NCI-H82 treated with DMSO at 0.1 percent for 48 hours (cell line): ENCODE data around the gene S100PBP.

Experiments
- DNase-seq: peaks from one replicate; lab custom pipeline; 2025; ENCODE audit not compliant: unreplicated experiment; lab: John Stamatoyannopoulos, UW

The S100PBP gene

DNA sequence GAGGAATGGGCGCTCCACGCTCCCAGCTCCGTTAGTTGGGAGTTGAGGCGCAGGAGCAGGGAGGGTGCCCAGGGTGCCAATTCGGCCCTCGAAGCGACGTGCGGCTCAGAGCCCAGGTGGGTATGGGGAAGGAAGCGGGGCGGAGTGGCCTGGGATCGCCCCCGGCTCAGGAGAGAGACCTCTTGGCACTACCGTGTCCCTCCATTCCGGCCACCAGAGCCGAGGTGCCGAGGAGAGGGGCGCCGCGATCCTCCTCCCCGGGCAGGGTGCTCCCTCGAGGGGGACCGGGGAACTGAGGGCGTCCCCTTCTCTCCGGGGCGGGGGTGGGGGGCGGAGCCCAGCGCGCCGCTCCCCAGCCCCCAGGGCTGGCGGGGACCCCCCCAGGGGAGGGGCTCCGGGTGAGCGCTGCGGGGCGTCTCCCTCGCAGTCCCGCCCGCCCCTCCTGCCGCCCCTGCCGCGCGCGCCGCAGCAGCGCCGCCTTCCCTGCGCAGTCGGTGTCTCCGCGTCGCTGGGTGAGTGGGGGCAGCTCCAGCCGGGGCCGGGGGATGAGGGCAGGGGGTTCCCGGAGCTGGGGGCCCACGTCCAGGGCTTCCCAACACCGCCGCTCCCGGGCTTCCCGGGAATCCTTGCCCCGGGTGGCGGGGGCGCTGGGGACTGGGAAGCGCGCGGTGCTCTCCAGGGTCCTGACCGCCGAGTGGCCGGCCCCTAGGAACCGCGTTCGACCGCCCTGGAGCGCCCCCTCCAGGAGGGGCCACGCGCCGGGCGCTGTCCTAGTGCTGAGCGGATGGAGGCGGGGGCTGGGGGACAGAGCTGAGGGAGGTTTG is 68.8 kb downstream of the S100PBP start, which contains the start of gene HPCA:
HPCA (plus strand) TSS at position 488 of the 824 bp plus-strand sequence. CDS start 2,408 bp downstream, outside the sequence.
- DNase-seq: peak; percentile 46

DNA sequence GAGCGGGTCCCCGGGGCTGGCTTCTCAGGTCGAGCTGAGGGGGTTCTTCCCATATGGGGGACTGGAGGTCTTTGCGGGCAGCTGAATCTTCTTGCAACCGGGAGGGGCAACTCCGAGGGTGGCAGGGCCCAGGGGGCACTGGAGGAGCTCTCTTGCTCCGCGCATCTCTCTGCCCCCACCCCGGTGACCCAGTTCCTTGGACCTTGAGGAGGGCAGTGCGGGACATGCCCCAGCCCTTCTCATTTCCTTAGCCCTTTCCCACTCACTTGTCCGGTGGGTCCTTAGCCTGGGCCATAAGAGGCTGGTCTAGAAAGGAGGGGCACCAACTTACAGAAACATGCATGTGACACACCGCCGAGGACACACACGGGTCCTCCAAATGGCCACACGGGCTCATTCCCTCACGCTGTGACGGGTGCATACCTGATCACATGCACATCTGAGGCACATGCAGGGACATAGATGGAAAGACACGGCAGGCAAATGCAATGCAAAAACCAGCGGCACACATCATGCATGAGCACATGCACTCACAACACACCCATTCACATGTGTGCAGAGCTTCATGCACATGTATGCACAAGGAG is 69.5 kb downstream of the S100PBP start:
- DNase-seq: no peak

DNA sequence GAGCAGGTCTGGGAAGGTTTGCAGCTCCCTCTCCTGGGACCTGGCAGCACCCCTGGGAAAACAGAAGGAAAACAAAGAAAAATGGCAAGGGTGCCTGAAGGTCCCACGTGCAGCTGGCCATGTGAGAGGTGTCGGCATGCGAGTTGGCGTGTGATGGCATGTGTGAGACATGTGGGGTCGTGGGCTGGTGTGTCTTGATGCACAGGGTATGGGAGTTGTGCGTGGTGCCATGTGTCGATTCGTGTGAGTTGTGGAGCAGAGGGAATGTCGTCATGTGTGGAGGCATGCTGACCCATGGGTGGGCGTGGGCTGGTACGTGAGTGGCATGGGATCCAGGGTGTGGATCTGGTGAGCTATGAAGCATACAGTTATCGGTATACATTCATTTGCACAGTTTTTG is 70.2 kb downstream of the S100PBP start:
- DNase-seq: no peak

DNA sequence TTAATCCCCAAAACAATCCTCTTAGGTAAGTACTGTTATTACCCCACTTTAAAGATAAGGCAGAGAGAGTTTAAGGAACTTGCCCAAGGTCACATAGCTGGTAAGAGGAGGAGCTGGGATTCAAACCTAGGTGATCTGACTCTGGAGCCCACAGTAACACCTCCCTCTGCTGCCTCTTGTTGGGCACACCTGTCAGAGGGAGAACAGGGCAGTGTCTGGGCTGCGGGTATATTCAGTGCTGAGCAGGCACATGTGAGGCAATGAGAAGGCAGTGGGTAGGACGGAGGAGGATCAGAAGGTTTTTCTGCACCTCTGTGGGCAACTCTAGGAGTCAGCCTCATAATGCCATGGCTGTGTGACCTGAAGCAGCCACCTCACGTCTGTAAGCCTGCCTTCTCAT is 70.7 kb downstream of the S100PBP start:
- no peak for DNase-seq

DNA sequence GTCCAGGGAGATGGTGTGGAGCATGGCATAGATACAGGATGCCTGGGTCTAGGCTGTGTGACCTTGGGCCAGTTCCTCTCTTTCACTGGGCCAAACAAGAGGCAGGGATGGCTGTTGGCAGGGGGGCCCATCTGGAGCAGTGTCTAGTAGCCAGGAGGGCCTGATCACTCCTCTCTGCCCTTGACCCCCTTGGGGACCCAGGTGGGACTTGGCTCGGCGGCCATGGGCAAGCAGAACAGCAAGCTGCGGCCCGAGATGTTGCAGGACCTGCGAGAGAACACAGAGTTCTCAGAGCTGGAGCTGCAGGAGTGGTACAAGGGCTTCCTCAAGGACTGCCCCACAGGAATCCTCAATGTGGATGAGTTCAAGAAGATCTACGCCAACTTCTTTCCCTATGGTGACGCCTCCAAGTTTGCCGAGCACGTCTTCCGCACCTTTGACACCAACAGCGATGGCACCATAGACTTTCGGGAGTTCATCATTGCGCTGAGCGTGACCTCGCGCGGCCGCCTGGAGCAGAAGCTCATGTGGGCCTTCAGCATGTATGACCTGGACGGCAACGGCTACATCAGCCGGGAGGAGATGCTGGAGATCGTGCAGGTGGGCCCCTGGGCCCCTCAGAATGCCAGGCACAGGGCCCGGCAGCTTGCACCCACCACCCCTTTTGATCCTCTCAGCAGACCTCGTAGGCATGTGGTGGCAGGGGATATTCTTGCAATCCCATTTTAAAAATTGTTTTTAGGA is 71.4 kb downstream of the S100PBP start:
- no peak for DNase-seq

DNA sequence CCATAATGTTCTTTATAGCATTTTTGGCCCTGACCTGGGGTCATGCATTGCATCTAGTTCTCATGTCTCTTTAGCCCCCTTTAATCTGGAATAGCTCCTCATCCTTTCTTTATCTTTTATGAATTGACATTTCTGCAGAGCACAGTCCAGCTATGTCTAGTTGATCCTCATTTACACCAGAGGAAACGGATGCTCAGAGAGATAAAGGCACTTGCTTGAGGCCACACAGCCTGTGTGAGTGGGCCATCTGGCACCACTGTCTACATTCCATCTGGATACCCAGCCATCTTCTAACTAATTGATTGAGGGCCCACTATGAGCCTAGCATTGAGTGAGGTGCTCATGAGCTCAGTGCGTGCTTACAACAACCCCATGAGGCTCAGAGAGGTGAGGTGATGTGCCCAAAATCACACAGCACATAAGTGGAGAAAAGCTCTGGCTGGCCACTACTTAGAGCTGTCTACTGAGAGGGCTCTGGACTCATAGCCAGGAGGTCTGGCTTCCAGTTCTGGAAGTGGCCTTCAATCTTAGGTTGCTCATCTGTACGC is 72.4 kb downstream of the S100PBP start:
- DNase-seq: no peak

DNA sequence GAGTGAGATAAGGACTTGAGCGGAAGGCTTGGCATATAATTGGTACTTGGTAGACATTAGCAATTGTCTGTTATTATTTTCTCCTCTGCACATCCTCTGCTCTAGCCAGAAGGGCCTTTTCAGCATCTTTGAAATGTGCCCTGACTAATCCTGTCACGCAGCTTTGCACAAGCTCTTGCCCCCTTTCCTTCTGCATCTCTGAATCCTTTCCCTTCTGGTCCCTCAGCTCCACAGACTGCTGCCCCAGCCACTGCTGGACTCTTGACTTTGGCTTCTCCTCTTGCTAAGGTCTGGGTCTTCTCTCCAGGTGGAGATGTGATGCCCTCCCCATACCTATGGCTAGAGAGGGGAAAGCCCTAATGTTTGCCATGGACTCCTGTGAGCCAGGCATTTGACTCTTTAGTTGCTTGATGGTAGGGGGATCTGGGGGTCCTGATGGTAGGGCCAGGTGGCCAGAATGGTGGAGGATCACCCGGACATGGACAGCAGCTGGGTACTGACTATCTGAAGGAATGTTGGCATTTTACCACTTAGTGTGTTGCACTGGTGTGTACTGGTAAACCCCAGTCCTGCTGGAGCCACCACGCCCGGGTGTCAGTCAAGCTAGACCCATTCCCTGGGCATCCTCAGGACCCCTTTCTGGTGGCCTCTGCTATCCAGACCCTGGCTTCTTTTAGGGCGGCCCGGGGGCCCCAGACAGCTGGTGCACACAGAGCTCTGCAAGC is 73.2 kb downstream of the S100PBP start:
- DNase-seq: peak; percentile 51

DNA sequence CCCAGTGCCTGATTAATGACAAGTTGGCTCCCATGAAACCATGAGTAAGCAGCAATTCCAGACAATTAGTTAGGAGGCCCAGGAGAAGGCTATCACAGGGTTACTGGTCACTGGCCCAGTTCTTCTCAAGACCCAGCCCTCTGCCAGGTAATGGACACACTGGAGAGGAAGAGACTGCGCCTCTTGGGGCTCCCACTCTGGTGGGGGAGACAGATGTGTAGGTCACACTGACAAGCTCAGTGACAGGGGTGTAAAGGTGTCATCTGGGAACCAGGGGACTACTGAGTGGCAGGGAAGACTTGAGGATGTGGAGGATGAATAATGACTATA is 73.8 kb downstream of the S100PBP start:
- no peak for DNase-seq

DNA sequence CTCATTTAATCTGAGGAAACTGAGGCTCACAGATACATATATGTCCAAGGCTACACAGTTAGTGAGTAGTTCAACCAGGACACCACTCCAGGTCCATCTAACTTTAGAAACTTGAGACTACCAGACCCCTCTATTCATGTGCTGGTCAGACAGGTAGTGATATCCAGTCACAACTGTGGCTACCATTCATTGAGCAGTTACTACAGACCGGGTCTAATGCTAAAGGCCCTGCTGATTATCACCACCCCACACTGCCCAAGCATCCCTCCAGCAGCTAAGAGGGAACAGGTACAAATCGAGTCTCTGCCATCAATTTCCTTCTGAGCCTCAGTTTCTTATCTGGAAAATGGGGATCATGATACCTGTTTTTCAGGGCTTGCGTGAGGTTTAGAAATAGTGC is 74.2 kb downstream of the S100PBP start:
- no peak for DNase-seq

DNA sequence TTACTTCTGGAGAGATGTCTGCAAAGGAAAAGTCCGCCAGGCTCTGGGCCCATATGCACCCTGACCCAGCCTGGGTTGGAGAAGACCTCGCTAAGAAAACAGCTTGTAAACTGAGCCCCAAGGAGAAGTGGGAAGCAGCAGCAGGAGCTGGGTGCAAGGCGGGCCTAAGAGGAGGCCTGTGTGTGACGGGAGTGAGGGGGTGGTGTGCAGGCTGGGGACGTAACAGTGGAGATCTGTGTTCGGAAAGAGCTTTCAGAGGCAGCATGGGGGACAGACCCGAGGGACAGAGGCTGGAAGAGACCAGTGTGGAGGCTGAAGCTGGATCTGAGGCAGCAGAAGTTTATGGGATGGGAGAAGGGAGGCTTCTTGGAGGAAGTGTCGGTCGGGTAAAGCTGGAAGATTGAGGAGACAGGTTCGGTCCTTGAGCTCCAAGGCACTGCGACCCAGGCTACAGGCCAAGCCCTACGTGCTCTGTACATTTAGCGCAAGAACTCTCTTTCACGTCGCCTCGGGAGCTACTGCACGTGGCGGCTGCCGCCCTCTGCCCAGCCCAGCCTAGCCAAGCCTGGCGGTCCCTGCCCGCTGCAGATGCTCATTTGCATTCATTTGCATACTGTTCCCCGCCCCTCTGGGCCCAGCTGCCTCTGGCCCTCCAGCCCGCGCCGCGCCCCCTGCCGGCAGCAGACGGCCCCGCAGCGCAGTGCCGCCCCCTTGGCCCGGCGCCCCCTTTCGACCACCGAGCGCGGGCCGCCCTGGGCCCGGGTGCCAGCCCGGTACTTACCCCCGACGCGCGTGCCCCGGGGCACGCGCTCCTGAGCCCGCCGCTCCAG is 75.1 kb downstream of the S100PBP start:
- peak; percentile 71 for DNase-seq

DNA sequence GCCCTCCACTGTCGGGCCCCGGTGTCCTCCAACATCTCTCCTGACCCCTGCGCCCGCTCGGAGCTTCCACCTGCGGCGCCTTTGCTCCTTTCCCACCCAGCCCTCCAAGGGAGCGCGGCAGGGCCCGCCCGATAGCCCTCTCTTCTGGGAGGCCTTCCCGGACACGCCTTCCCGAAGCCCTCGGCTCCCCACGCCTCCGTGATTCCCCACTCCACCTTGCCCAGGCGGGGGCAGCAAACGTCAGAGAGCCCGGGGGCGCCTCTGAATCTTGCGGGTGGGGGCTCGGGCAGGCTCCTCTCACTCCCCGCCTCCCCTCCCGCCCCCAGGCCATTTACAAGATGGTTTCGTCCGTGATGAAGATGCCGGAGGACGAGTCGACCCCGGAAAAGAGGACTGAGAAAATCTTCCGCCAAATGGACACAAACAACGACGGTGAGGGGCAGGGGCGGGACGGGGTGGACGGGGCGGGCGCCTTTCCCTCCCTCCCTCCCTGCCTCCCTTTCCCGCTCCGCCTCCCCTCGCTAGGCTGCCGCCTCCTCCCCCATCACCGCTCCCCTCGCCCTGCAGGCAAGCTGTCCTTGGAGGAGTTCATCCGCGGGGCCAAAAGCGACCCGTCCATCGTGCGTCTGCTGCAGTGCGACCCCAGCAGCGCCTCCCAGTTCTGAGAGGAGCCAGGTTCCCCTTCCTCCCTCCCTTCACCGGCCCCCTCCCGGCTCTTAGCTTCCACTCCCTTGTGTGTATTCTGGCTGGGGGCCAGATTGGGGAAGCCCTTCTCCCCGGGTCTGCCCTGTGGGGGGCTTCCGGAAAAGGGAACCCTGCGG is 76.0 kb downstream of the S100PBP start:
- DNase-seq: peak; percentile 77

DNA sequence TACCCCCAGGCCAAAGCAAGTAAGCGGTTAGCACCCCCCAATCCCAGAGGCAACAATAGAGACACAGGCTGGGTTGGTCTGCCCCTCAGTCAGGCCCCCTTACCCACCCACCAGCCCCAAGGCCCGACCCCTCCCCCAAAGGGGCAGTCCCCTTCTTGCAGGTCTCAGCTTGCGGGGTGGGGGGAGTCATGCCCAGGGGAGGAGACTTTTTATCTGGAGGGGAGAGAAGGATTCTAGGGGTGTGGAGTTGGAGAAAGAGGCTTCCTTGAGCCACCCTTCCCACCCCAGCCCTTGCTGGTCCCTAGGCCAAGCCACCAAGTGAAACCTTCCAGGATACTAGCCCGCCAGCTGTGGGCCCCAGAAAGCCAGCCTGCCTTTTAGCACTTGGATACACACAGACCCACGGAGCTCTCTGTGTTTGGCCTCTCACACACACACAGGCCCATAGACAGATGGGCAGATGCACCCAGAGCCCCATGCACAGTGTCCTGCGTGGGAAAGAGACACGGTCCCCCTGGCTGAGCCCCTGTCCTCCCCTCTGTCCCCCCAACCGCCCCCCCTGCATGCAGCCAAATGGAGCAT is 76.7 kb downstream of the S100PBP start:
- no peak for DNase-seq

DNA sequence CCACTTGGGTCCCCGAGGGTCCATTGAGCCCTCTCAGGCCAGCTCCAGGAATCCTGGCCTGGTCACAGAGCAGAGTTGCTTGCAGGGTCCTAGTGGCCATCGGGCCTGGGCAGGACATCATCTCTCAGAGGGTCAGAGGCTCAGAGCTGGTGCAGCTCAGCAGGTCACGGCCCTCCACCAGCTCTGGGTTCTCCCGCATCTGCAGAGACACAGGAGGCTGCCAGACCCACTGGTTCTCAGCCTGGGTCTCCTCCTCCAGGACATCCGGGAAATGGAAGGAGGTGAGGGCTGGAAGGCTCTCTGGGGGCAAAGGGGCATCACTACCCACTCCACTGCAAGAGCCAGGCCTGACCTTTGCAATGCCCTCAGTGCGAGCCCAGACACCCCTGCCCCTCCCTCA is 77.2 kb downstream of the S100PBP start:
- no peak for DNase-seq

DNA sequence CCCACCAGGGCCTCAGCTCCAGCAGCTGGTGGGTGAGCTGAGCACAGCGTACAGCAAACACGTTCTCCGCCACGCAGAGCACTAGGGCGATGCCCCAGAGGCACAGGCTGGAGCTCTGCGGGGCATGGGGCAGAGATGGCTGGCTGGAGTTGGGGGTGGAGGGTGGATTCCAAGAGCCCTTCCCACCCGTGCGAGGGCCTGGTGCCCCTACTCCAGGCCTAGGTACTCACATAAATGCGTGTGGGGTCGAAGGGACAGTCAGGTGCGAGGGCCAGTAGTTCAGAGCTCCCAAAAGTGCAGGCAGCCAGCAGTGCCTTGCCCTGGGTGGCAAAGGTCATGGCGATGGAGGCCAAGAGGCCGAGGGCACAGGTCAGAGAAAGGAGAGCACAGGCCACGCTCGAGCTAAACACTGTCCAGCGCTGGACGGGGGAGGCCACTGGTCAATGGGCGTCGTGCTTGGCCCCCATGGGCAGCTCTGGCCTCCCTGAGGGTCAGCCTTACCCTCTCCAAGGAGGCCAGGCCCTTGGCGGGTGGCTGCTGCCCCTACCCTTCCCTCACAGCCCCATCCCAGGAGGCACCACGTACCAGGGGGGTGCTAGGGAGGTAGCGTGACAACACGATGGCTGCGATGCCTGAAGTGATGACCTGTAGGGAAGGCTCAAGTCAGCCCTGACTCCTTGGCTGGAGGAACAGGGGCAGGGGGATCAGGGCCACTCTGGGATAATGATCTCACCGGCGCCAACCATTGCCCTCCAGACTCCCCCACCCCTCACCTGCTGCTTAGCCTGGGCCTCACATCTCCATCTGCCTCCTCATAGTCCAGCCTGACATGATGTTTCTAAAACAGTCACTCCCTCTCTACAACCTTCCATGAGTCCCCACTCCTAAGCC is 78.1 kb downstream of the S100PBP start:
- DNase-seq: no peak

DNA sequence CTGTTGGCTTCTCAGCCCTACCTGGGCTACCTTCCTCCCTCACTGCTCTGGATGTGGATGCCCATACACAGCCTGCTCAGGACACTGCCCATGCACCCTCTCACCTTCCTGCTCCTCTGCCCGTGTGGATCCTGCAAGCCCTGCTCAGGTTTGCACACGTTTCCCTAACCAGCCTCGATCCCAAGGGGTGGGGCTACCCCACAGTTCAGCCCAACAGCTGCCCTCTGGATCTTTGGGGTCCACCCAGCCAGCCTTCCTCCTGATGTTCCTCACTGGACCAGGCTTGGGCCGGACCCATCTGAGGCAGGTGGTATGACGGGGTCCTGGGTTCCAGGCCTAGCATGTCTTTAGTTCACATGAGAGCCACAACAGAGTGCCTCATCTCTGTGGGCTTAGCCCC is 79.0 kb downstream of the S100PBP start:
- no peak for DNase-seq

DNA sequence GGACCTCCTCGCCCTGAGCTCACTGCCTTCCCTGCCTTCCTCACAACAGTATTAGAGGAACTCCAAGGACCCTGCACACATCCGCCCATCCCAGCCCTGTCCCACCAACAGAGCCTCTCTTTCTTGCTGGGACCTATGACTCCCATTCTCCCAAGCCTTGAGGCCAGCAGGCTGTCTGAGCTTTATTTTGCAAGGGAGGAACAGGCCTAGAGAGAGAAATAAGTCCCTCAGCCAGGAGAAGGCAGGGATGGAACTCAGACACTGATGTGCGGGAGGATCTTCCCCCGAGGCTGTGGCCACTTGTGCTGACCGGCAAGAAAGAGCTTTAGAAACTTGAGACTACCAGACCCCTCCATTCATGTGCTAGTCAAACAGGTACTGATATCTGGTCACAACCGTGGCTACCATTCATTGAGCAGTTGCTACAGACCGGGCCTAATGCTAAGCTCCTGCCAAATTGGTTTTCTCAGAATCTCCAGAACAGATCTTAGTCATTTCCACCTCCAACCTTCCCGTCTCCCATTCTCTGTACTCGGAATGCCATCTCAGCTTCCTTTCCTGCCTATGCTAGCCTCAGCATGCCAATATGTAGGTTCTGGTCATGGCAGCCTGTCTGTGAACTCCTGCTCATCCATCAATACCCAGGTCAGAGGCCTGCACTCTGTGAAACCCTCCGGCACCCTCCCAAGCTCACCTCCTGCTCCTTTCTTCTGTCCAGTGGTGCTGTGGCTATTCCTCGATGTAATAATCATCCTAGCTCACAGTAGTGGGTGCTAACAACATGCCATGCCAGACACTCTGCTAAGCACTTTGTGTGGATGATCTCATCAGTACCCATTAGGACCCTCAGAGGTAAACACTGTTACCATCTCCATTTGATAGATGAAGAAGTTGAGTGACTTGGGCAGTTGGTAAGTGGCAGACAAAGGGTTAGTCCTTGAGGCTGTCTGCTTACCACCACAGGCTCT is 79.9 kb downstream of the S100PBP start:
- no peak for DNase-seq

DNA sequence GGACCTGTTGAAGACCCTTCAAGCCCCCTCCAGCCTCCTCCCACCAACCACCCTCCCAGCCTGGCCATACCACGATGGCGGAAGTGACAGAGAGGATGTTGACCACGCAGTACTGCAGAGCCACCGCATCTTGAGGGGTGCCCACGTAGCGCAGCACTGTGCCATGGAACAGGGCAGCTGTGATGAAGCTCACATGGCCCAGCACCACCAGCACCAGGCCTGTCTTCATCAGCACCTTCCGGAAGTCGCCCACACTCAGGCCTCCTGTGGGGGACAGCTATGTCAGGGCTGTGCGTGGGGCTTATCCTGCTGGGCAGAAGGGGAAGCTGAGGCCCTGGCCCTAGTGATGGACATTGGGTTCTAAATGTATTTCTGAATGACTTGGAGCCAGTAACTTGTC is 80.6 kb downstream of the S100PBP start:
- DNase-seq: no peak
